Stimulated activated CD8-positive, alpha-beta memory T cell treated with anti-CD3 and anti-CD28 coated beads, Interleukin-7, amount 100 ng/mL, for 1 hour (primary cell): ENCODE results near the gene HECTD1.
"Not testable (repeated sequence)": the region's sequence is repeated elsewhere in the genome, so short reads cannot be mapped to it uniquely, and the experiment has no call there.

Experiments
- DNase-seq, 2 donors: peaks; one replicate each; pipeline ENCODE4 v3.0.0-alpha.2; 2020; ENCODE audit warnings: low read depth in 2 of 2

Gene HECTD1

DNA sequence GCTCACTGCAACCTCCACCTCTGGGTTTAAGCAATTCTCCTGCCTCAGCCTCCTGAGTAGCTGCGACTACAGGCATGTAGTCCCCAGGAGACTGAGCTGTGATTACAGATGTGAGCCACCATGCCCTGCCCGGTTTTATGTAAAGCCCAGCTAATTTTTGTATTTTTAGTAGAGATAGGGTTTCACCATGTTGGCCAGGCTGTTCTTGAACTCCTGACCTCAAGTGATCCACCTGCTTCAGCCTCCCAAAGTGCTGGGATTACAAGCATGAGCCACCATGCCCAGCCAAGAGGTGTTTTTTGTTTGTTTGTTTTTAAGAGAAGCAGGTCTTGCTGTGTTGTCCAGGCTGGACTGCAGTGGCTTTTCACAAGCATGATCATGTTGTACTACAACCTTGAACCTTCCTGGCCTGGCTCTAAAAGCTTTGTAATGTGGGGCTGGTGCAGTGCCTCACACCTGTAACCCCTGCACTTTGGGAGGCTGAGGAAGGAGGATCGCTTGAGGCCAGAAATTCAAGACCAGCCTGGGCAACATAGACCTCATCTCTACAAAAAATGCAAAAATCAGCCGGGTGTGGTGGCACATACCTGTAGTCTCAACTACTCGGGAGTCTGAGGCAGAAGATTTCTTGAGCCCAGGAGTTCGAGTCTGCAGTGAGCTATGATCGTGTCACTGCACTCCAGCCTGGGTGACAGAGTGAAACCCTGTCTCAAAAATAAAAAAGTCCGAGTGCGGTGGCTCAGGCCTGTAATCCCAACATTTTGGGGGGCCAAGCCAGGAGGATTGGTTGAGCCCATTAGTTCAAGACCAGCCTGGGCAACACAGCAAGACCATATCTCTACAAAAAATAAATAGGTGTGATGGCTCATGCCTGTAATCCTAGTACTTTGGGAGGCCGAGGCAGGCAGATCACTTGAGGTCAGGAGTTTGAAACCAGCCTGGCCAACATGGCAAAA is 113.4 kb downstream of the HECTD1 start:
- not testable (repeated sequence) for DNase-seq

DNA sequence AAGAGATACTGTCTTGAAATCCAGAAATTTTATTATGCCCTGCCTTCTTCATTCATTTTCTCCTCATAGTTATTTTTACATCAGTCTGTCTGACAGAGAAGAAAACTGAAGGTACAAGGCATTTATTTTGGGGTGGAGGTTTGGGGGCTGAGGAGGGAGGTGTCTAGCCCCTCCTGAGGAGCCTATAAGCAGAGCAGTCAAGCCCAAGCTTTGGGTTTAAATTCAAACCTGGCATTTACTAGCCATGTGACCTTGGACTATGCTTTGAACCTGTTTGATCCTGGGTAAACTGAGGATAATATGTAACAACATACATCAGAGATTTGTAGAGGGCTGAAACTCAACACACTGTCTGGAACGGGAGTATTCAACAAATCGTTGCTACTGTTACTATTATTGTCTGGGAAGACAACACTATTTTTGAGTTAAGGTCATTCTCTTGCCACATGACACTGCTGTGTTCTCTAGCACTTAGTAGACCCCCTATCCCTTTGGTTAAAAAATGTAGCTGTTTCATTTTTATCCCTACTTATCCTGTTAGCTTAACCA is 115.4 kb downstream of the HECTD1 start:
- no peak for DNase-seq

DNA sequence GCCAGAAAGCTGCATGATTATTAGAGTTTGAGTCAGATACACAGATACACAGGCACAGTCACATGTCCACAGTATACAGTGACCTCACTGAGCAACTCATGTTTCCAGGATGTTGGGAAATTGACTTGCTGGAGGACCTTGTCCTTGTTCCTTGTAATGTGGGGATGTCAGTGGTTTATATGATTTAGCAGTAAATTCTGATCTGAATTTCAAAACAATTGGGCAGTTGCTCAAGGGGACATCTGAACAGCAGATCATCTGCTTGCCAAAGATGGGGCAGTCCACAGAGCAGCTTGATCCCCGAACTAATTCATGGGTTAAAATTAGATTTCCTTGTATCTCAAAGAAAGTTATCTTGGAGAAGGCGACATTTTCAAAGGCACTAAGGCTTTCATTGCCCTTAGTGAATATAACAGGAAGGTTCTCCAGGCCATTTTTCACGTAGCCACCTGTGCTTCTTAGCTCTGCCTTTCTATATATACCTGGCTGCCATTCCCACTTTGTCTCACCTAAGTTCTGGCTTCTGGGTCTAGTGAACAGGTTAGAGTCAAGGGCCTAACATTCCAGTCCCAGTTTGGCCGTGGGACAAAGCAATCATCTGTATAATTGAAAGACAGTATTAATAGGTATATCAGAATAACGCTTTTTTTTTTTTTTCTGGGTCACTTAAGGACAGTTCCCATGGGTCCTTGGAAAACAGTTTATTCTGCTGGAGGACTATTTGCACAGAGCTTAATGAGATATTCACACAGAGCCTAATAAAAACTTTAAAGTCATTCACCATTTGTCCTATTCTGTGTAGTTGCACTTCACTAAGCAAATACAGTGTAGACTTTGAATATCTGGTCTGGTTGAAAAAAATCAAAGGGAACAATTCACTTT is 116.5 kb downstream of the HECTD1 start:
- DNase-seq: no peak

DNA sequence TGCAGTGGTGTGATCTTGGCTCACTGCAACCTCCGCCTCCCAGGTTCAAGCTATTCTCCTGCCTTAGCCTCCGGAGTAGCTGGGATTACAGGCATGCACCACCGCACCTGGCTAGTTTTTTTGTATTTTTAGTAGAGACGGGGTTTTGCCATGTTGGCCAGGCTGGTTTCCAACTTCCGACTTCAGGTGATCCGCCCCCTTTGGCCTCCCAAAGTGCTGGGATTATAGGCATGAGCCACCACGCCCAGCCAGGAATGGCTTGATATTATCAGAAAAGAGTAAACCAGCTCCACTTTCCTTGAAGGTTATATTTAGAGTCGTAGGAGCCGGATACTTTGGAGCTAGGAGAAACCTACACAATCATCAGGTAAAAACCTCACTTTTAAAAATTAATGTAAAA is 121.1 kb downstream of the HECTD1 start:
- DNase-seq: not testable (repeated sequence)

DNA sequence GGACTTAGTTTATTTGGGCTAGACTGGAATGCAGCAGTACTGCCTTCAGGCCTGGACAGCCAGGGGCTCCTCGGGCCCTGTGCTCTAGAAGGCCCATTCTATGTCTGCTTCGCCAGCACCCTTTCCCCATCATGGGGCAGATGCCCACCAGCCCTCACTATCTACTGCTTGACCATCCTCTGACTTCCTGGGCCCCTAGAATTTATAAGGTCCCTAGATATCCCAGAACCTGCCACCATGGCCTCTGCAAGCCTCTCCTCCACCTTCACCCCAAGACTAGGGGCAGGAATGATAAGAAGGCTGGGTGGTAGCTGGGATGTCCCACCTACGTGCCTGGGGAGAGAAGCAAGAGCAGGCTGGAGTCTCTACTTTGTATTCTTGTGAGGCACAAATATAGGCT is 122.6 kb downstream of the HECTD1 start:
- DNase-seq: no peak

DNA sequence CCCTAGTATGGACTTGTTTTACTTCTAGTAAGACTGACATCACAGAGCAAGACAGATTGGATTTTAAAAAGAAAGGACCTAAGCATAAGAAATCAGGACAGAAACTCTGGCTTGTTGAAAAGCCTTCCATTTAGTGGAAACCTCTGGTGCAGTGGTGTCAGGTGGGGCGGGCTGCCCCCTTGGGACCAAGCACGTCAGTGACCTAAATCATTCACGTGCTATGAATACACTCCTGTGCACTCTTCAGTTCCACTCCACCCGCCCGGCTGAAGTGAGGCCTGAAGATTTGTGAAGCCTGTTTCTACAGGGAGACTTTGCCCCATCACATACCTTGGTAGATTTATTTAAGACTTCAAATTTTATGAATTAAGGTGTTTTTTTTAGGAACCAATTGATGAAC is 123.2 kb downstream of the HECTD1 start:
- no peak for DNase-seq

DNA sequence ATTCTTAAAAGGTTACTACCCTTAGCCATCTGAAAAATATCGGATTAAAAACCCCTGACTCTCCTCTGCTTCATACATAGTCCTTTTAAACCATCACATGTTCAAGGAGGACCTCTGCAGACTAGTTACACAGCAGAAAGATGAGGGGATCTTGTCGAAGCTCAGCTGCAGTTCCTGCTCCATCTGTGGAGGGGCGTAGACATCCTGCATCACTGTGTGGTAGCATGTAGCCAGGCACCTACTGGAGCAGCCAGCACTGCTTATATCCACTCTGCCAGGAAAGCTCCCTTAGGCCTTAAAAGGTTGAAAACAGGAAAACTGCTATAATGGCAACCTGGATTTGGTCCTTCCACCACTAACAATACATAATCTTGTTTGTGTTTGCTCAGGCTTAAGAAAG is 123.8 kb downstream of the HECTD1 start:
- DNase-seq: no peak

DNA sequence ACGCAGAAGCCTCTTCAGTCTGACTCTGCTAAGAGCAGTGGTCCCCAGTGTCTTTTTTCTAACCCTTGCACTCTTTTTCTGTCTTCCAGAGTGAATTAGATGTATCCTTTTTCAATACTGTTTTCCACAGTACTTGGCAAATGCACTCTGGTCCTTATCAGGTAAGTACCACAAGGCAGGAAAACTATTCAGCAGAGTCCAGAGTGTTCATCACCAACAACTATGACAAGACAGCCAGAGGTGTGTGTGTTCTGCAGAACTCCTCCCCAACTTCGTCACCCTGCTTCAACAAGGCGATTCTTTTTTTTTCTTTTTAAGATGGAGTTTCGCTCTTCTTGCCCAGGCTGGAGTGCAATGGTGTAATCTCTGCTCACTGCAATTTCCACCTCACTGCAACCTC is 127.1 kb downstream of the HECTD1 start:
- DNase-seq: no peak

DNA sequence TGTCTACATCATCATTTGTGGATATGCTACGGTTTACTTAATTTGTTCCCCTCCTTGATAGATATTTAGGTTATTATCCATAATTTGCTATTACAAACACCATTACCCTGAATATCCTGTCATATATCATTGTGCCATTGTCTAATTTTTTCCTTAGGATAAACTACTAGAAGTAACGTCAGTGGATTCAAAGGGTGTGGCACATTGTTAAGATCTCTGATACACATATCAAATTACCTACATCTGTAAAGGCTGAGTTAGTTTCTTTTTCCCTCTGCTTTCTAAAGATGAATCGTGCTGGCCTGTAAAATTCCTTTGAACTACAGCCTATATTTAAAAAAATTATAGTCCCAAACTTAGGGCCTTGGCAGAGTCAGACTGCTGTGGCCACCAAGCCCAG is 127.5 kb downstream of the HECTD1 start:
- no peak for DNase-seq

DNA sequence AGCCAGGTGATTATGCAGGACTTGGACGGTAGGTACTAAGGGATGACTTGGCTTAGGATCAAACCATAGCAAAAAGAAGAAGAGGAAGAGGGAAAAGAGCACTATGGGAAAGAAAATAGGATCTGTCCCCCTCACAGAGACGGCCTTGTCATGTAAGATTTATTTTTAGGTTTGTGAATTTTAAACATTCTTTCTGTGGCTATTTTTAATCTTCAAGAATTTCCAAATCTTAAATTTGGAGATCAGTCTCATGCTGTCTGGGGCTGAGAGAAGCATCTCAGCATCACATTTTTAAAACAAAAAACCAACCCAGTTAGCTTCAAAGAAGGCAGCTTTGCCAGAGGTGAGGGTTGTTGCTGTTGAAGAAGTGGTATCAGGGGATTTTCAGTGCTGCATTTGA is 128.8 kb downstream of the HECTD1 start:
- DNase-seq: no peak

DNA sequence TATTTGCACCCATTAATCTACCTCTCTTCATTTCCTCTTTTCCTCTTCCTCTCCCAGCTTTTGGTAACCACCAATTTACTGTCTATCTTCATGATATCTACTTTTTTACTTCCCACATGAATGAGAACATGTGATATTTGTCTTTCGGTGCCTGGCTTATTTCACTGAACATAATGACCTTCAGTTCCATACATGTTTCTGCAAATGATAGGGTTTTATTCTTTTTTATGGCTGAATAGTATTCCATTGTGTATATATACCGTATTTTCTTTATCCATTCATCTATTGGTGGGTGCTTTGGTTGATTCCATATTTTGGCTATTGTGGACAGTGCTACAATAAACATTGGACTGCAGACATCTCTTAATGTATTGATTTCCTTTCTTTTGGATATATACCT is 132.4 kb downstream of the HECTD1 start:
- DNase-seq: no peak

DNA sequence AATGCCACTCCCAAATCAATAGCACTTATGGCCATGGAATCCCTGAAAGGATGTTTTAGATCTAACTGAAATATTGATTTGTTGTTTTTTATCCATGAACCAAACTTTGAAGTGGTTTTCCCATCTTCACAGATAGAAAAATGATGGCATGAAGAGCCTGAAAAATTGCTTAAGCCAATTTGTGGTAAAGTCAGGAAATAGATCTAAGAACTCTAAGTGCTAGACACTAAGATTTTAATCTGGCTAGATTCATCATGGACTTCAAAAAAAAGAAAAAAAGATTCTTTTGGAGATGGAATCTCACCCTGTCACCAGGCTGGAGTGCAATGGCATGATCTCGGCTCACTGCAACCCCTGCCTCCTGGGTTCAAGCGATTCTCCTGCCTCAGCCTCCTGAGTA is 136.4 kb downstream of the HECTD1 start:
- no peak for DNase-seq

DNA sequence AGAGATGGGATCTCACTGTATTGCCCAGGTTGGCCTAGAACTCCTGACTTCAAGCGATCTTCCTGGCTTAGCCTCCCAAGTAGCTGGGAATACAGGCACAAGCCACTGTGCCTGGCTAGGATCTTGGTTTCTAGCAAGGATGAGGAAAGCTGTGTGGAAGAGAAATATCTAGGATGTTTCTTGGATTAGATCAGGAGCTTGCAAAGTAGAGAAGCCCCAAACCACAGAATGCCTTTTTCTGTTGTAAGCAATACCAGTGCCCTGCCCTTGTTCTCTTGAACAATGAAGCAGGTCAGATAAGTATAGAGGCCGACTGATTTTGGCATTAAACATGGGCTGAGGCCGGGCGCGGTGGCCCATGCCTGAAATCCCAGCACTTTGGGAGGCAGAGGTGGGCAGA is 137.2 kb downstream of the HECTD1 start:
- DNase-seq: no peak

DNA sequence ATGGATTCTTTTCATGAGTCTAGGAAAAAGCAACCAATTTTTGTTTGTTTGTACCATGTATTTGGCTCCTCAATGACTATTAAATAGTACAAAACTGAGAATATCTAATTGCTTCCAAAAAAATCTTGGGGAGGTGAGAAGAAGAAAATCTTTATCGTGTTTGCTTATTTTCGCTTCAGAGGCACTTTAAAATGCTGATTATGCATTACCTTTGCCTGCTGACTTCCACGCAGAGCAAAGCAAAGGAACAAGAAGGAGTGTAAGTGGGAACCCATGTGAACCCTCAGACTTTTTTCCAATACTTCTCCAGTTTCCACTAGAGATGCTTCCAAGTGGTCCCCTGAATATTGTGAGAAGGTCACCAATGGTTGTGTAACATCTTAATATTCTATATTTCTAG is 138.2 kb downstream of the HECTD1 start:
- DNase-seq: no peak

DNA sequence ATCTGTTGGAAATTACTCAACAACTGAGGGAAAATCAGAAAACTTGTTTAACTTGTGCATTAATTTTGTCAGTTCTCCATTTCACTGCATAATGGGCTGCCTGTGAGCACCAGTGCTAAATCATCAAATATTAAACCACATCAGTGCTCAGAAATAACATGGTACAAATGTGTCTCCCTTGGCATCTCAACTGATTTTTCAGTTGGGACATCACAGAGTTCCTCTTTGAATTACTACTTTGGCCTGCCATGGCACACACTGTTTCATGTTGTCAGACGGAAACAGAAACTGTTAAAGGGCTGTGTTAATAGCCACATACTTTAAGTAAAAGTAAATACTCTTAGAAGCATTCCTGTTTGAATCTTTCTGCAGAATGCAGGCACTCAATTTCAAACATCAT is 139.4 kb downstream of the HECTD1 start:
- DNase-seq: no peak

DNA sequence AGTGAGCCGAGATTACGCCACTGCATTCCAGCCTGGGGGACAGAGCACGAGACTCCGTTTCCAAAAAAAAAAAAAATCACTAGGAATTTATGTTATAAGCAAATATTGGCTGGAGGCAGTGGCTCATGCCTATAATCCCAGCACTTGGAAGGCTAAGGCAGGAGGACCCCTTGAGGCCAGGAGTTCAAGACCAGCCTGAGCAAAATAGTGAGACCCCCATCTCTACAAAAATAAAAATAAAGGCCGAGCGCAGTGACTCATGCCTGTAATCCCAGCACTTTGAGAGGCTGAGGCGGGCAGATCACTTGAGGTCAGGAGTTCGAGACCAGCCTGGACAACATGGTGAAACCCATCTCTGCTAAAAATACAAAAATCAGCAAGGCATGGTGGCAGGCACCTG is 144.7 kb downstream of the HECTD1 start:
- not testable (repeated sequence) for DNase-seq

DNA sequence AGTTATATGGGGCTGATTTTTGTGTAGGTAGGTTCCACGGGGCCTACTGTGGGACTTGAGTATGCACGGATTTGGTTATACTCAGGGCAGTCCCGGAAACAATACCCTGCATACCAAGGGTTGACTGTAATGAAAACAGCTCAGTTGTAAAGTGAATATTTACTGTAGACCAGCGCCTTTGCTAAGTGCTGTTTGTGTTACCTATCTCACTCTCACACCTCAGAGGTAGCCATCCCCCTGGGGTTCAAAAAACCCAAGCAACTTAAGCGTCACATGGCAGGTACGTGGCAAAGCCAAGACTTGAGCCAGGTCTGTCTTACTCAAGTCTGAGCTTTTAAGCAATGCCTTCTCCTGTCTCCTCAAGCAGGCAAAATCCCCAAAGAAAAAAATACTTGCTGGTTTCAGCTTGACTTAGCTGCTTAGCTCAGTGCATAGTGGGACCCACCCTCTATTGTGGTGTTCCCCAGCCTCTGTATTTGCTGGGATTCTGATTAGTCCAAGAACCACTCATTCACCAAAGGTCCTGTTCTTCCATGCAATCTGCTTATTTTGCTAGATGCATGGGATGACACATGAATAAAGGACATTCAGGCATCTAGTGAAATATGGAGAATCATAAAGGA is 147.2 kb downstream of the HECTD1 start:
- DNase-seq: no peak

DNA sequence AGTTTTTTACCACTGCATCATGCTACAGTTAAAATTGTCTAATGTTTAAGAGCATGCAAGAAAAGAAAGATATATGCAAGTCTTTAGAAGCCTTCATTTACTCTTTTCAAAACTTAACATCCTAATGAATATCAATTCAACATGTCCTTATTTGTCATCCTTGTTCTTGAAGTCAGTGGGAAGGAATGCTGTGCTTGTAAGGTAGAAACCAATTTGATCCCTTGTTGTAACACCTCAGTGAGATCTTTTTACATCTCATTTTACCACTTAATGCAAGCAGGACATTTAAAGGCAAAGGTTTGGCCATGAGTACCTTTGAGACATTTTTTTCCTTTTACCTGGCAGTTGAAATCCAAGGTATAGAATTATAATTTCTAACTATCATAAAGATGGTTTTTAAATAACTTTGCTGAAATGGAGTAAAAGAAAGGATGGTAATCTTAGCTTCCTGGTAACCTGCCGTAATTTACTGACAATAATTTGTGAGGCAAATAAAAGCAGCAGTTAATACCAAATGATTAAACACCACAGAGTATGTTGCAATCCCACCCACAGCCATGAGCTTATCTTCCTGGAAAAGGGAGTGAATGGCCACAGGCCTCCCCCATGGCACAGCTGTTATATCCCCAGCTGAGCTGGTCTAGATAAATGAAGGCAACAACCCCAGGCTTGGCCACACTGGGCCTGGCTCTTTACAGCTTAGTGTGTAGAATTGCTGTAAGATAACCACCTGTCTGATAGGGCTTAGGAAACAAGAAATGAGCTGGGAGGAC is 148.3 kb downstream of the HECTD1 start:
- no peak for DNase-seq

DNA sequence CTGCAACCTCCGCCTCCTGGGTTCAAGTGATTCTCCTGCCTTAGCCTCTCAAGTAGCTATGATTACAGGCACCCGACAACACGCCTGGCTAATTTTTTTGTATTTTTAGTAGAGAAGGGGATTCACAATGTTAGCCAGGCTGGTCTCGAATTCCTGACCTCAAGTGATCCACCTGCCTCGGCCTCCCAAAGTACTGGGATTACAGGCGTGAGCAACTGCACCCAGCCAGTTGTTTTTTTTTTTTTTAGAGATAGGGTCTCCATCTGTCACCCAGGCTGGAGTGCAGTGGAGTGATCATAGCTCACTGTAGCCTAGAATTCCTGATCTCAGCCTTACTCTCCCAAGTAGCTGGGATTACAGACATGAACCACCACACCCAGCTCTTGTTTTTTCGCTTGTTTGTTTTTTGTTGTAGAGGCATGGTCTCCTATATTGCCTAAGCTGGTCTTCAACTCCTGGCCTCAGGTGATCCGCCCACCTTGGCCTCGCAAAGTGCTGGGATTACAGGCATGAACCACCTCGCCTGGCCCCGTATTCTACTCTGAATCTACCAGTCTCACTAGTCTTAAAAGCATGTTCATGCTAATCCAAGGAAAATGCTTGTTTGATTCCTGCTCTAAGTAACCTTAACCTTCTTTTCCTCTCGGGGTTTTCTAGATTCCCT is 149.8 kb downstream of the HECTD1 start:
- DNase-seq: no peak

DNA sequence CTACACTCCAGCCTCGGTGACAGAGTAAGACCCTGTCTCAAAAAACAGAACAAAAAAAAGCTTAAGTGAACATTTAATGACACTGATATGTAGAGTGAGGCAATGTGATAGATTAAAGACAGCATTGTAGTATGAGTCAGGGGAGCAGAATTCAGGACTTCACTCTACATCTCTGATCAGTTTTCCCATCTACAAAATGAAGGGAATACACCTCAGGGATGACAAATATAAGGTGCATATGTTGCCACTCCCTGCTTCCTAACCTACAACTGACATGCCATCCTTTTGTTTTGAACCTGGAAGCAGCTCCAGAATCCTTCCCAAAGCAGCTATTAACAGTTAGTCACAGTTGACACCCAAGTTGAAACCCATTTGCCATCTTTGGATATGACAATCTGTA is 150.6 kb downstream of the HECTD1 start:
- DNase-seq: no peak
